ENCODE results near the gene FSTL4.

The FSTL4 gene

GRCh38 chr5:133202066-133202665 lies 410.2 kb downstream of the FSTL4 start:
- no peak for DNase-seq

- no peak for DNase-seq
These were observed 411.0 kb downstream of the FSTL4 start for GRCh38 chr5:133201310-133201709.

GRCh38 chr5:133200256-133200655 lies 412.1 kb downstream of the FSTL4 start:
- DNase-seq: no peak

- DNase-seq: no peak
These were observed 412.7 kb downstream of the FSTL4 start for GRCh38 chr5:133199417-133200178.

DNA sequence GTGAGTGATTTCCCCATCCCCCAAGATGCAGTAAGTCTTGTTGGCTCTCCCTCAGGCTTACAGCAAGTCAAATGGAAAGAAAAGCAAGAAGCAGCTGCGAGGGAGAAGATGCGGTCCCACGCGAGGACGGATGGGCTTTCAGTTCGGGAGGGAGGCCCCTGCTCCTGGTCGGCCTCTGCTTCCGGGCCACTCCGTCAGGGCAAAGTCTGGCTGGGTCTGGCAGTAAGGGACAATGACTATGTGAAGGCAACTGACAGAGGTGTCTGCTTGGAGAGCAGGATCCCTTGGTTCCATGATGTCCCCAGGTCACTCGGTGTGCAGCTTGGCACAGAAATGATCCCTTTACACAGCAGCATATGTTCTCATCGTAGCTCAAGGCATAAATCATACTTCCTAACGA lies 413.8 kb downstream of the FSTL4 start:
- no peak for DNase-seq

- DNase-seq: no peak
These were observed 415.8 kb downstream of the FSTL4 start for GRCh38 chr5:133196441-133197085.

DNA sequence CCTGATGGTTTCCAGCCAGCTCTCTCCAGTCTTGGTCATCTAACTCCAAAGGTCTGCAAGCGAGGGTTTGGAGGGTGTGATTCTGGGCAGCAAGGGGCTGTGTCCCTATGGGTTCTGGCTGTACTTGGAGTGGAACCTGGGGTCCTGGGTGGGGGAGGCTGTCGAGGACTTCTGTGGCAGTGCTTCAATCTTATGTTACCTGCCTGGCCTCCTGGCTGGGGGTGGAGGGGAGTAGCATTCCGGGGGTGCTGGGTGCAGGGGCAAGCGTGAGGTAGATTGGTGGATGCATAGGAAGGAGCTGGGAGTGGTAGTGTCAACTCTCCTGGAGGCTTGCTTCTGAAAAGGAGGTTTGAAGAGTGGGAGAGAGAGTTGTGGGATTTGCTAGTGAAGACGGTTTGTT lies 417.1 kb downstream of the FSTL4 start:
- DNase-seq: no peak

GRCh38 chr5:133193794-133194193 lies 418.5 kb downstream of the FSTL4 start:
- no peak for DNase-seq

GRCh38 chr5:133192716-133193115 lies 419.6 kb downstream of the FSTL4 start:
- DNase-seq: no peak

GRCh38 chr5:133189881-133190280 lies 422.5 kb downstream of the FSTL4 start:
- DNase-seq: no peak

DNA sequence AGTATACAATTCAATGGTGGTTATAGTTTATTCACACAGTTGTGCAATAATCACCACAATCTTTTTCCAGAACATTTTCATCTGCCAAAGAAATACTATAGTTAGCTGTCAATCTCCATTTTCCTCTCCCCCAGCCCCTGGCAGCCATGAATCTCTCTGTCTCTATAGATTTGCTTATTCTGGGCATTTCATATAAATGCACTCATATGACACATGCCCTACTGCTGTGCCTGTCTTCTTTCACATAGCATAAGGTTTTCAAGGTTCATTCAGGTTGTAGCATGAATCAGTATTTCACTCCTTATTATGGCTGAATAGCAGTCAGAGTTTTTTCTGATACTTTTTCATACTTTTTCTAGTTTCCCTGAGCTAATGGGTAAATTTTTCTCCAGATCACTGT lies 432.9 kb downstream of the FSTL4 start:
- DNase-seq: no peak

DNA sequence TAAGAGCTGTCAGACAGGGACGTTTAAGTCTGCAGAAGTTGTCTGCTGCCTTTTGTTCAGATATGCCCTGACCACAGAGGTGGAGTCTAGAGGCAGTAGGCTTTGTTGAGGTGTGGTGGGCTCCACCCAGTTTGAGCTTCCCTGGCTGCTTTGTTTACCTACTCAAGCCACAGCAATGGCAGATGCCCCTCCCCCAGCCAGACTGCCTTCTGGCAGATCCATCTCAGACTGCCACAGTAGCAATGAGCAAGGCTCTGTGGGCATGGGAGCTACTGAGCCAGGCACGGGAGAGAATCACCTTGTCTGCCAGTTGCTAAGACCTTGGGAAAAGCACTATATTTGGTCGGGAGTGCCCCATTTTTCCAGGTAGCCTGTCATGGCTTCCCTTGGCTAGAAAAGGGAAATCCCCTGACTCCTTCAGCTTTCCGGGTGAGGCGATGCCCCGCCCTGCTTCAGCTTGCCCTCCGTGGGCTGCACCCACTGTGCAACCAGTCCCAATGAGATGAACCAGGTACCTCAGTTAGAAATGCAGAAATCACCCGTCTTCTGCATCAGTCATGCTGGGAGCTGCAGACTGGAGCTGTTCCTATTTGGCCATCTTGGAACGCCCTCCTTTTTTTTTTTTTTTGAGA lies 441.5 kb downstream of the FSTL4 start:
- peak; percentile 72 for DNase-seq

GRCh38 chr5:133164759-133165158 lies 447.6 kb downstream of the FSTL4 start:
- no peak for DNase-seq

DNA sequence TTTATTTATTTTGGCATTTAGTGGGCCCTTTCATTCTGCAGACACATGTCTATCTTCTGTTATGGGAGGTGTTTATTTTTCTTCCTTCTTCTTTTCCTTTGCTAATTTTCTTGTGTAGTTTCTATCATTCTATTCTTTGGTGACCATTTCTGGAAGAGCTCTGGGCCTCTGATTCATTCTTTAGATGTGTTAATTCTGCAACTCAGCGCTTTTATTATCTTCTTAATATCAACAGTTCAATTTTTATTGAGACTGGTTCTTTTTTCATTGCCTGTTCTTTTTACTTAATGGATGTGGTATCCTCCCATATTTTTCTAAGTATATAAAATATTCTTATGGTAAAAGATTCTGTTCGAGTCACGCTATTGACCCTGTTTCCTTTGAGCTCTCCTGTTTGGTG lies 448.5 kb downstream of the FSTL4 start:
- no peak for DNase-seq

DNA sequence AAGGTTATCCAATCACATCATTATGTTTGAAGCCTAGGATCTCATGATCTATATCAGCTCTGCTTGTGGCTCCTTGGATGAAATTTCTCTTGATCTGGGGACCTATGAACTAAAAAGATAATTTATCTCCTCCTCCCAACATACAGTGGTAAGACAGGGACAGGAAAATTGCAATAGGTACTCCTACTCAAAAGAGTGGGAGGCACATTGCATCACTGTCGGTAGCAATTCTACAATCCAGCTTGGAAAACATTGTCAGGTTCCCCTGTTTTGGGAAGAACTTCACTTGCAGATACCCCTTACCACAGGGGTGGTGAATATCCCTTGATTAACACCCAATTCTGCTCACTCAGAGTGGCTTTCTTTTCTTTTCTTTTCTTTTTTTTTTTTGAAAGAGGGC lies 452.8 kb downstream of the FSTL4 start:
- DNase-seq: no peak

DNA sequence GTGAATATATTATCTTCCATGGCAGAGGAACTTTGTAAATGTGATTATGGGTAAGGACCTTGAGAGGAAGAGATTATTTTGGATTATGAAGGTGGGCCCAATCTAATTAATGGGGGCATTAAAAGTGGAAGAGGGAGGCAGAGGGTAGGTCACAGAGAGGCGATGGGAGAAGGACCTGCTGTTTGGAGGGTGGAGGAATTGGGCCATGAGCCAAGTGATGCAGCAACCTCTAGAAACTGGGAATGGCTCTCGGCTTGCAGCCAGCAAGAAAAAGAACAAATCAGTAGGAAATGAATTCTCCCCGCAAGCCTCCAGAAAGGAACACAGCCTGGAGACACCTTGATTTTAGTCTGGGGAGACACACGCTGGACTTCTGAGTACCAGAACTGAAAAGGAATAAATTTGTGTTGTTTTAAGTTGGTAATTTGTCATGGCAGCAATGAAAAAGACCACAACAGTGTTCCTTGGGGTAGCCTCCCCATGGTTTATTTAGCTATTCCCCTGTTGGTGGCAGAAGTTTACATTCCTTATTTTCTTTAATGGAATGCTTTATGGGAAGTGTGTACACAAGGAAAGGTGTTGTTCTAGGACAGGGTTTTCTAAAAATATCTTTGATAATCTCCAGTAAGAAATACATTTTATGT lies 456.9 kb downstream of the FSTL4 start:
- no peak for DNase-seq

- DNase-seq: no peak
These were observed 457.9 kb downstream of the FSTL4 start for GRCh38 chr5:133154274-133155075.

DNA sequence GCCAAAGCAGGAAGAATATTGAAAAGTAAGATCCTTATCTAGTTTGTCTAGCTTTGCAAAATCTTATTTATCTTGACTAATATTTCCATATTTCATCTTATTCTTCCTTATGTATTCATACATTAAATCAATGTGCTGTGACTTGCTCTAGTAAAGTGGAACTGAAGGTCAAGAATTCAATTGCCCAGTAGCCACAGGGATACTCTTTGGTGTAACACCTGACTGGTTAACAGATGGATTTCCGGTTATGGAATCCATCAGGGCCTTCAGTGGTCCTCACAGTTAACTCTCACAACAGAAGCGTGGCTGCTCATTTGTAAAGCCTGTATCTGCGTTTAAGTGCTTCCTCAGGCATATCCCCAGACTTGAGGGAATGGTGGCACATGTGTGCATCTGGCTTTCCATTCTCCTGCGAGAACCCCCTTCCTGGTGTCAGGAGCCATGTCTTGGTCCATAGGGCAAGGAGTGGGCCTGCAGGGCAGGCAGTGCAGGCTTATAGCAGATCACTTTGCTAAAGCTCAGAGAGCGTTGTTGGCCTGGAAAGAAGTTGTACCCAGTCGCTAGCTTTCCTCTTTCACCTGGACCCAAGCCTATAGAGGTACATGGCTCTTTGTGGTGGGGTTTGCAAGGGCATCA lies 461.3 kb downstream of the FSTL4 start:
- no peak for DNase-seq

DNA sequence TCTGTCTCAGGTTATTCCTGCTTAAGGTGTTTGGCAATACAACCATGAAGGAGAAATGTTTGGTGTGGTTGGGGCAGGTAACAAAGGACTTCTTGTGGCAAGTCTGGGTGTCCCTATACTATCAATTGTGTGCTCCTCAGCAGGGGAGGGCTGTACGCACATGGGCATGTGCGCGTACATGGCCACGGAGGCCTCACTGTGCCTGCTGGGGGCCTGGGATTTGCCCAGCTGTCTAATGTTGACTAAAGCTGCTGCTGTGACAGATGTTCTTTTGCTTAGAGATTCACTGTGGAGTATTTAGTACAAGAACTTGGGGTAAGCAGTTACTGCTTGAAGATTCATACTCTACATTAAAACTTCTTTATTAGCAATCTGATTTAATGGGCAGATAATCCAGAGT lies 463.0 kb downstream of the FSTL4 start:
- no peak for DNase-seq

- no peak for DNase-seq
These were observed 464.4 kb downstream of the FSTL4 start for GRCh38 chr5:133147815-133148567.

DNA sequence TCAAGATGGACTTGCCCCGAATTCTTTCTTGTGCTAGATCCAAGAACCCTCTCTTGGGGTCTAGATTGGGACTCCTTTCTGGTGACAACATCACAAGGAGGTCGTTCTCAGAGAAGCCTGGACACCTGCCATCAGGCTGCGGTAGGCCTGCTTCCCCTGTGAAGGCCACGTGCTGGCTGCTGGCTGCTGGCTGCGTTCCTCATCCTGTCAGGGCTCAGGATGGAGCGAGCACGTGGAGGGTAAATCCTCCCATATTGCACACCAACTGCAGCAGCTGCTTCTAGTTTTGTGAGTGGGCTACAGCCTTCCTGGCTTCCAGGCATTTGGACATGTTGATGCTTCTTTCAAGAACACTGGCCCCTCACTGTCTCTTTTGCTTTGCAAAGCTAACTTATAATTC lies 464.9 kb downstream of the FSTL4 start:
- no peak for DNase-seq

Data from activated gamma-delta T cell treated with Interleukin-2 at 50 U/mL for 16 hours (primary cell).